ENCODE data around the gene PPIL4. TPM values are rescaled to one million over a fixed set of nuclear protein-coding genes. Genes with fewer than 3 reads are reported as not detected.

The PPIL4 gene, protein sequence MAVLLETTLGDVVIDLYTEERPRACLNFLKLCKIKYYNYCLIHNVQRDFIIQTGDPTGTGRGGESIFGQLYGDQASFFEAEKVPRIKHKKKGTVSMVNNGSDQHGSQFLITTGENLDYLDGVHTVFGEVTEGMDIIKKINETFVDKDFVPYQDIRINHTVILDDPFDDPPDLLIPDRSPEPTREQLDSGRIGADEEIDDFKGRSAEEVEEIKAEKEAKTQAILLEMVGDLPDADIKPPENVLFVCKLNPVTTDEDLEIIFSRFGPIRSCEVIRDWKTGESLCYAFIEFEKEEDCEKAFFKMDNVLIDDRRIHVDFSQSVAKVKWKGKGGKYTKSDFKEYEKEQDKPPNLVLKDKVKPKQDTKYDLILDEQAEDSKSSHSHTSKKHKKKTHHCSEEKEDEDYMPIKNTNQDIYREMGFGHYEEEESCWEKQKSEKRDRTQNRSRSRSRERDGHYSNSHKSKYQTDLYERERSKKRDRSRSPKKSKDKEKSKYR
- 2.6 and 7.4 TPM in 2 replicates for polyA plus RNA-seq (2011; rRNA removed)
- 2.9 and 3.8 TPM in 2 replicates for polyA minus RNA-seq (2011; rRNA and poly(A)+ RNA removed)

DNA sequence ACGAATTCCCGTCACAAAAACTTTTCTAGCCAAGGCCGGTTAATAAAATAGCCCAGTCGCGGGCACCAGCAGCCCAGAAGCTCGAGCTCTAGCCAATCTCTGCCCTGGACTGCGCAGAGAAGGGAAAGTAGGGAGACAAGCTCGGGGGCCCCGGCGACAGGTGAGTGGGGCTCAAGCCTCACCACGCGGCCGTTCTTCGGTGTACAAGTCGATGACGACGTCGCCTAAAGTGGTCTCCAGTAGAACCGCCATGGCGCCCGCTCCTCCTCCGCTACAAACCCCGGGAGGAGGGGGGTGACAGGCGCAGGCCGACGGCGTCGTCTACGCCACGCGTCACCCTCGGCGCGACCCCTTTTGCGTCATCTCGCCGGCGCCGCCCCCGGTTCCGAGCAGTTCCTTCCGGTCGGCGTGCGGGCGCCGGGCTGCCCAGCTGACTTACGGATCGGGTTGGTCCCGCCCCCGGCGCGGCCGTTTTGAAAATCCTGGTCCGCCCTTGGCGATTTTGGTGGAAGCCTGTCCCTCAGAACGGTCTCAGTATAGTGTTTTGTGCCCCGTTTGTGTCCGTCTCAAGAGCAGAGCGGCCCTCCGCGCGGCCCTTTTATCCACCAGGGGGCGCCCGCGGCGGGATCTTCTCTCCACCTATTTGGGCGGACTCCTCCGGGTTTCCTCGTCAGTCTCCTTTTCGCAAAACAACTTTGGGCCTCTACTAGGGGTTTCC lies at the start of gene PPIL4:
Gene PPIL4, minus strand, starts transcription at position 290 of the 718 bp plus-strand sequence. Its CDS starts 38 bp downstream, at position 252.
- TF ChIP-seq, protein P1, sequence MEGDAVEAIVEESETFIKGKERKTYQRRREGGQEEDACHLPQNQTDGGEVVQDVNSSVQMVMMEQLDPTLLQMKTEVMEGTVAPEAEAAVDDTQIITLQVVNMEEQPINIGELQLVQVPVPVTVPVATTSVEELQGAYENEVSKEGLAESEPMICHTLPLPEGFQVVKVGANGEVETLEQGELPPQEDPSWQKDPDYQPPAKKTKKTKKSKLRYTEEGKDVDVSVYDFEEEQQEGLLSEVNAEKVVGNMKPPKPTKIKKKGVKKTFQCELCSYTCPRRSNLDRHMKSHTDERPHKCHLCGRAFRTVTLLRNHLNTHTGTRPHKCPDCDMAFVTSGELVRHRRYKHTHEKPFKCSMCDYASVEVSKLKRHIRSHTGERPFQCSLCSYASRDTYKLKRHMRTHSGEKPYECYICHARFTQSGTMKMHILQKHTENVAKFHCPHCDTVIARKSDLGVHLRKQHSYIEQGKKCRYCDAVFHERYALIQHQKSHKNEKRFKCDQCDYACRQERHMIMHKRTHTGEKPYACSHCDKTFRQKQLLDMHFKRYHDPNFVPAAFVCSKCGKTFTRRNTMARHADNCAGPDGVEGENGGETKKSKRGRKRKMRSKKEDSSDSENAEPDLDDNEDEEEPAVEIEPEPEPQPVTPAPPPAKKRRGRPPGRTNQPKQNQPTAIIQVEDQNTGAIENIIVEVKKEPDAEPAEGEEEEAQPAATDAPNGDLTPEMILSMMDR (IDR thresholded peaks at IDR 0.05; ENCODE audit: insufficient read depth, low read depth, low read length): peak; percentile 85
- H3K36me3 ChIP-seq (ENCODE audit: control insufficient read depth, insufficient read depth, low read length): no peaks in the 10 kb centered on the region
- H3K4me3 ChIP-seq (ENCODE audit: low read depth, low read length): peak within 1 kb of the TSS; percentile 63
- CTCF ChIA-PET: interaction anchor here (0.6 to 2.5 kb wide), 7 partner anchors 8 to 289 kb away, joined by 3 to 29 read pairs (median 3); no protein-coding TSS in a partner anchor
- no peaks in the 10 kb centered on the region for H3K27me3 ChIP-seq (ENCODE audit: control insufficient read depth, insufficient read depth, low read length)
- peak; percentile 74 for DNase-seq (ENCODE audit: low read depth)
- POLR2A ChIA-PET: interaction anchor here (0.6 kb wide), 1 partner anchor 93 kb away, joined by 5 read pairs; no protein-coding TSS in a partner anchor

DNA sequence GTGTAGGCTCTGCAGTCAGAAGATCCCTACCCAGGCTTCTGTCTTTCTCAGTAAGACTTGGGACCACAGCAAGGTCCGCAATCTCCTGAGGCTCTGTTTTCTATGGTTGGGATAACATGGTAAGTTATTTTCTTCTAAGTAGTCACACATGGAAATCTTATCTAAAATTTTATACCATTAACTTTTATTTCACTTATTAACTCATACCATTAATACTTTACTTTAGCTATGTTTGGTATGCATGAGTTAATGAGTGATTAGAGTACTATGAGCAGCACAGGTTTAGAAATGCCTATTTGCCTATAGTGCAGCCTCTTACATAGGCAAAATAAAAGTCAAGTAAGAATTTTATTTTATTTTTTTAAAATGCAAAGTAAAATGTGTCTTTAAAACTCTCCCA lies 47.6 kb upstream of the PPIL4 start:
- H3K4me3 ChIP-seq (ENCODE audit: low read depth, low read length): no peak overlapping the region
- ChIA-PET POLR2A (interaction anchor here (0.6 kb wide), 1 partner anchor 11 kb away, joined by 3 read pairs; no protein-coding TSS in a partner anchor), CTCF (no interaction called here)
- no peak for DNase-seq (ENCODE audit: low read depth)
- TF ChIP-seq, protein P1 (IDR thresholded peaks at IDR 0.05; ENCODE audit: insufficient read depth, low read depth, low read length): no peak
- peaks cover 3% of the 10 kb centered on the region; the same call in 1 of the 2 replicates for H3K36me3 ChIP-seq (ENCODE audit: control insufficient read depth, insufficient read depth, low read length)
- no peaks in the 10 kb centered on the region for H3K27me3 ChIP-seq (ENCODE audit: control insufficient read depth, insufficient read depth, low read length)

DNA sequence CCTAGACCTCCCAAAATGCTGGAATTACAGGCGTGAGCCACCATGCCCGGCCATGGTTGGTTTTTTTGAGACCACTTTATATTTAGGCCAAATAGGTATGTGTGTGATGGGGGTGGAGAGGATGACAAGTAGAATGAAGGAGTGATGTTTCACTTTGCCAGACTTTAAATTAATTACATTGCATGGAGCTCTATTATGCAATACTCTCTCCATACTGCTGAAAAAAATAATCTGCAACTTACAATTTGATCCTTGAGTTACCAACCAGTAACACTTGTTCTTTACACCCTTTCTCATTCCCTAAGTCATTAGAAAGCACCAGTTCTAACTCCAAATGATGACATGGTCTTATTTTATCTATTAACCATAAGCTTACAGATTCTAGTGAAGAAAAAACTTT lies 47.1 kb upstream of the PPIL4 start:
- peaks cover 3% of the 10 kb centered on the region; the same call in 1 of the 2 replicates for H3K36me3 ChIP-seq (ENCODE audit: control insufficient read depth, insufficient read depth, low read length)
- TF ChIP-seq, protein P1 (IDR thresholded peaks at IDR 0.05; ENCODE audit: insufficient read depth, low read depth, low read length): no peak
- ChIA-PET POLR2A (interaction anchor here (0.6 kb wide), 1 partner anchor 11 kb away, joined by 3 read pairs; no protein-coding TSS in a partner anchor), CTCF (no interaction called here)
- H3K27me3 ChIP-seq (ENCODE audit: control insufficient read depth, insufficient read depth, low read length): no peaks in the 10 kb centered on the region
- H3K4me3 ChIP-seq (ENCODE audit: low read depth, low read length): no peak overlapping the region
- DNase-seq (ENCODE audit: low read depth): no peak

DNA sequence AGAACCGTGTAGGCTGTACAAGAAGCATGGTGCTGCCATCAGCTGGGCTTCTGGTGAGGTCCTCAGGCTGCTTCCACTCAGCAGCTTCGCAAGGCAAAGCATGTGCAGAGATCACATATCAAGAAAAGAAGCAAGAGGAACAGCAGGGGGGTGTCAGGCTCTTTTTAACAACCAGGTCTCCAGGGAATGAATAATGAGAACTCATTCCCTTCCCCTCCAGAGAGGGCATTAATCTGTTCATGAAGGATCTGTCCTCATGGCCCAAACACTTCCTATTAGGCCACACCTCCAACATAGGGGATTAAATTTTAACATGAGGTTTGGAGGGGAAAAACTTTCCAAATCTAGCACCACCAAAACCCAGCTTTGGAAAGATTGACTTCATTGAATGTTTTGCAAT lies 40.3 kb upstream of the PPIL4 start:
- no peak for DNase-seq (ENCODE audit: low read depth)
- Histone ChIP-seq H3K36me3 (ENCODE audit: control insufficient read depth, insufficient read depth, low read length) (peaks cover 6% of the 10 kb centered on the region), H3K27me3 (ENCODE audit: control insufficient read depth, insufficient read depth, low read length) (no peaks in the 10 kb centered on the region), H3K4me3 (ENCODE audit: low read depth, low read length) (no peak overlapping the region)
- TF ChIP-seq, protein P1 (IDR thresholded peaks at IDR 0.05; ENCODE audit: insufficient read depth, low read depth, low read length): no peak
- CTCF ChIA-PET: interaction anchor here (1.2 kb wide), 1 partner anchor 15 kb away, joined by 3 read pairs; no protein-coding TSS in a partner anchor
- POLR2A ChIA-PET: no interaction called here

All from BJ (cell line).